PFSK-1 (cell line): ENCODE measurements around the gene CORO2A.

Experiments used
- FOXP2 ChIP-seq: optimal IDR thresholded peaks from 2 replicates; pipeline ENCODE3; 2011; ENCODE audit warnings: borderline replicate concordance, control low read depth, inconsistent platforms; ENCODE audit not compliant: insufficient read depth; ENCODE audit errors: extremely low read length, extremely low read depth
- POLR2AphosphoS5 ChIP-seq: IDR thresholded peaks from 2 replicates; pipeline ENCODE4 v1.6.1; 2012; ENCODE audit warnings: low read depth, mild to moderate bottlenecking, control low read depth, low read length, moderate library complexity
- REST ChIP-seq, 2 experiments: IDR thresholded peaks; 2 replicates each; pipeline versions ENCODE4 v1.6.1 to v1.8.0; 2011 to 2012; ENCODE audit warnings: low read depth in 2 of 2, low read length in 2 of 2, control low read depth in 1 of 2, inconsistent platforms in 1 of 2, mild to moderate bottlenecking in 1 of 2, moderate library complexity in 1 of 2; ENCODE audit not compliant: insufficient read depth in 1 of 2
- SIN3A ChIP-seq: IDR thresholded peaks from 2 replicates; pipeline ENCODE4 v1.6.1; 2012; ENCODE audit warnings: mild to moderate bottlenecking, low read length, moderate library complexity, borderline replicate concordance; ENCODE audit not compliant: insufficient read depth
- TAF1 ChIP-seq: IDR thresholded peaks from 2 replicates; pipeline ENCODE4 v1.6.1; 2012; ENCODE audit warnings: low read length, control low read depth, borderline replicate concordance; ENCODE audit not compliant: insufficient read depth

Gene CORO2A

DNA sequence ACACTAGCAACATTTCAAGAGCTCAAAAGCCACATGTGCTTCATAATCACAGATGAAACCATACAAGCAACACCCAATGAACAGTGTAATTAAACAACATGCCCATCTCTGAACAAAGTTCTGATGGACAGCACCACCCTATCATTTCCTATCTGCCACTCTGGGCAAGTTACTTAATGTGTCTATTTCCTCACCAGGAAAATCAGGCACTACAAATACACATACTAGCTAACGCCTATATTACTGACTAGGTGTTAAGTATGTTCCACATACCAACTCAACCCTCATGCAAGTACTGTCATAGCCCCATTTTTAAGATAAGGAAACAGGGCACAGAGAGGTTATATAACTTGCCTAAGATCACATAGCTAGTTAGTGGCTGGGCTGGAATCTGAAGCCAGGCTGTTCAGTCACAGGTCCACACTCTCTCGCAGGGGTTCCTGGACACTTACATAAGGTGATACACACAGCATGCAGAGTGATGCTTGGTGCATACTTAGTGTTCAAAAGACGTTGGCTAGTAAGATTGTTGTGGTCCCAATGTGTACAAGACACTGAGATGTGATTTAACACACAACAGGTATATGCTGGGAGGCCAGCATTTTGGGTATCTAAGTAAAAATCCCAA lies 24.2 kb downstream of the CORO2A start:
- TF ChIP-seq FOXP2 (no peak), POLR2AphosphoS5 (no peak), TAF1 (no peak), REST (IDR thresholded peaks at IDR 0.05; ENCODE audit: insufficient read depth in 1 of 2, low read depth in 2 of 2, low read length in 2 of 2) (no peak), SIN3A (no peak)

- TF ChIP-seq POLR2AphosphoS5 (no peak), FOXP2 (no peak), REST (IDR thresholded peaks at IDR 0.05; ENCODE audit: insufficient read depth in 1 of 2, low read depth in 2 of 2, low read length in 2 of 2) (no peak), TAF1 (no peak), SIN3A (no peak)
Measured at GRCh38 chr9:98164912-98165311, 27.5 kb downstream of the CORO2A start.

DNA sequence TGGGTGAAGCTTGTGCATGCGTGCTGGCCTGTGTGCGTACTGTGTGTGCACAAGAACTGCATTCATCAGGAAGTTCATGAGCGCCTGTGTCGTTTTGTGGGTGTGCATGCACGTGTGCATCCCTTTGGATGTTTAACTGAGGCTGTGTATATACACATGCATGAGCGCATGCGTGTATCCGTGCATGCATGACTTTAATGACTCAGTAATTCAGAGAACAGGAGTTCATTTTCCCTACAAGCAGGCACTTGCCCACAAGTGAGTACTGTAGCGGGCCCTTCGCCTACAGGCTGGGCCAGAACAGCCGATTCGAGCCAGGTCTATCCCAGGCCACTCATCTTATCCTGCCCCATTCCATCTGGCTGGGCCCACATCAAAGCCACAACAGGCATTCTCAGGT lies 29.8 kb downstream of the CORO2A start:
- no peak for TF ChIP-seq SIN3A
- no peak for TF ChIP-seq POLR2AphosphoS5
- no peak for TF ChIP-seq FOXP2
- TF ChIP-seq TAF1: no peak
- no peak for TF ChIP-seq REST (IDR thresholded peaks at IDR 0.05; ENCODE audit: insufficient read depth in 1 of 2, low read depth in 2 of 2, low read length in 2 of 2)

DNA sequence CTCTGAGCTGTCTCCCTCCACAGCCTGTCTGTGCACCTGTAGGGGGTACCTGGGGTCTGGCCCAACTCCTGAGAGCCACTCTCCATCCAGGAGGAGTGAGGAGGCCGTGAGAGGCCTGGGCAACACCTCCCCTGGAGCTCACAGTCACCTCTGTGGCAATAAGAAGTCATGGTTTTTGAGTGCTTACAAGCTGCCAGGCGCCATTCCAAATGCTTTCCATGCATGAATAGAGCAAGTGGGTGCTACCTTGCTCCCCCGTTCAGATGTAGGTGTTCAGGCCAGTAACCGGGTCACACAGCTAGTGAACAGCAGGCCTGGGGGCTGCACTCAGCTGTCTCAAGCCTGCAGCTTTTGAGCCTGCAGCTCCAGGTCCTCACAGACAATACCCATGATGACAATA lies 30.6 kb downstream of the CORO2A start:
- no peak for TF ChIP-seq REST (IDR thresholded peaks at IDR 0.05; ENCODE audit: insufficient read depth in 1 of 2, low read depth in 2 of 2, low read length in 2 of 2)
- TF ChIP-seq TAF1: no peak
- TF ChIP-seq FOXP2: no peak
- TF ChIP-seq POLR2AphosphoS5: no peak
- no peak for TF ChIP-seq SIN3A

DNA sequence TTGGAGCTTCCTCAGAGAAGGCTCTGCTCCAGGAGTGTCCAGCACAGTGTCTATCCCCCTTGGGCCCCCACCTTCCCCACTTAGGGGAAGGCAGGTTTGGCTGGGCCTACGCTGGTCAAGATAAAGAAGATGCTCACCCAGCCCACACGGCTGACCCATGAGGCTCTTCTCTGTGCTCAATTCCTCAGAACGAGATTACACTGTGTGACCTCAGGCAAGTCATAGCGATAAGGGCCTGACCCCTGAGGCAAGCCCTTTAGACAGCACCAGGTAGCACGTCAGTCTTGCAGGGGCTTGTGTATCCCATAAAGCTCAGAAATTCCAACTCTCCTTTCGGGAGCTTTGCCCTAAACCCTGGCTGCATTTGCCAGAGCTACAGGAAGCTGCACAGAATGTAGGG lies 32.6 kb downstream of the CORO2A start:
- no peak for TF ChIP-seq FOXP2
- TF ChIP-seq SIN3A: no peak
- no peak for TF ChIP-seq TAF1
- no peak for TF ChIP-seq POLR2AphosphoS5
- no peak for TF ChIP-seq REST (IDR thresholded peaks at IDR 0.05; ENCODE audit: insufficient read depth in 1 of 2, low read depth in 2 of 2, low read length in 2 of 2)
